ENCODE measurements around the gene CACNA1C. TPM values are rescaled to one million over a fixed set of nuclear protein-coding genes. Genes with fewer than 3 reads are reported as not detected.

The CACNA1C gene
- total and polyA plus RNA-seq, 2 donors (not counting 1 experiment from before 2014, with no cell fraction given), result 0.01 to 0.02 TPM

GRCh38 chr12:2457933-2458414 is 405.2 kb downstream of the CACNA1C start:
- intact Hi-C loops (cut with micrococcal nuclease), result no loop called here
- Histone ChIP-seq H3K4me1 (ENCODE audit: control insufficient read depth in 2 of 2, insufficient read depth in 2 of 2, low read length in 2 of 2) (no peaks in the 10 kb centered on the region), H4K20me1 (ENCODE audit: control insufficient read depth, insufficient read depth, low read length, poor library complexity, severe bottlenecking) (no peaks in the 10 kb centered on the region), H3K9ac (ENCODE audit: low read length) (no peak overlapping the region), H3K27ac (ENCODE audit: low read length in 2 of 2) (no peak overlapping the region), H3K36me3 (replicated peaks in 1 of 2; ENCODE audit: control extremely low read depth in 1 of 2, control insufficient read depth in 1 of 2, extremely low read depth in 1 of 2, insufficient read depth in 2 of 2, low read length in 1 of 2) (no peaks in the 10 kb centered on the region), H3K79me2 (ENCODE audit: control insufficient read depth, insufficient read depth, low read length) (no peaks in the 10 kb centered on the region), H2AFZ (ENCODE audit: insufficient read depth, low read depth, low read length, poor library complexity, severe bottlenecking) (no peak overlapping the region), H3K4me2 (replicated peaks; ENCODE audit: low read depth, low read length, poor library complexity, severe bottlenecking) (no peak overlapping the region), H3K9me3 (ENCODE audit: control extremely low read depth in 1 of 3, control insufficient read depth in 2 of 3, insufficient read depth in 1 of 3, low read length in 2 of 3) (no peaks in the 10 kb centered on the region), H3K4me3 (ENCODE audit: control extremely low read depth in 1 of 5, extremely low read depth in 1 of 5, insufficient read depth in 1 of 5, low read depth in 2 of 5, low read length in 4 of 5) (no peak overlapping the region), H3K27me3 (replicated peaks in 1 of 4; ENCODE audit: control extremely low read depth in 1 of 4, control insufficient read depth in 3 of 4, insufficient read depth in 4 of 4, low read length in 3 of 4) (no peaks in the 10 kb centered on the region)
- WGBS (ENCODE audit: insufficient coverage), result 80% methylated on average over 1 of the region's 4 CpGs
- Mint-ChIP-seq H3K4me3 (no peak overlapping the region), H3K4me1 (no peaks in the 10 kb centered on the region), H3K27ac (no peak overlapping the region), H3K27me3 (no peaks in the 10 kb centered on the region), H3K9me3 (ENCODE audit: insufficient read depth) (no peaks in the 10 kb centered on the region)
- CTCF ChIA-PET, result interaction anchor here (0.6 kb wide), 1 partner anchor 14 kb away, joined by 3 read pairs; no protein-coding TSS in a partner anchor
- ATAC-seq (ENCODE audit: low read depth) (no peak), DNase-seq (no peak)
- POLR2A ChIA-PET, result no interaction called here
- TF ChIP-seq CTCF (IDR thresholded peaks at IDR 0.05), result no peak
- TF ChIP-seq EZH2 (IDR thresholded peaks at IDR 0.05; ENCODE audit: borderline replicate concordance, insufficient read depth, low read depth, low read length, poor library complexity, severe bottlenecking), result no peak

GRCh38 chr12:2460051-2460670 is 407.4 kb downstream of the CACNA1C start:
- H3K27me3 Mint-ChIP-seq, result peaks cover 2% of the 10 kb centered on the region
- H3K4me3 ChIP-seq (ENCODE audit: control extremely low read depth in 1 of 5, extremely low read depth in 1 of 5, insufficient read depth in 1 of 5, low read depth in 2 of 5, low read length in 4 of 5), result no peak overlapping the region
- POLR2A ChIA-PET, result no interaction called here
- no peak overlapping the region for H3K9ac ChIP-seq (ENCODE audit: low read length)
- H3K9me3 ChIP-seq (ENCODE audit: control extremely low read depth in 1 of 3, control insufficient read depth in 2 of 3, insufficient read depth in 1 of 3, low read length in 2 of 3), result no peaks in the 10 kb centered on the region
- intact Hi-C loops (cut with micrococcal nuclease), result no loop called here
- no peak overlapping the region for H3K27ac Mint-ChIP-seq
- DNase-seq (no peak), ATAC-seq (ENCODE audit: low read depth) (no peak)
- TF ChIP-seq EZH2 (IDR thresholded peaks at IDR 0.05; ENCODE audit: borderline replicate concordance, insufficient read depth, low read depth, low read length, poor library complexity, severe bottlenecking) (no peak), CTCF (IDR thresholded peaks at IDR 0.05) (no peak)
- no peak overlapping the region for H2AFZ ChIP-seq (ENCODE audit: insufficient read depth, low read depth, low read length, poor library complexity, severe bottlenecking)
- no peaks in the 10 kb centered on the region for H3K36me3 ChIP-seq (replicated peaks in 1 of 2; ENCODE audit: control extremely low read depth in 1 of 2, control insufficient read depth in 1 of 2, extremely low read depth in 1 of 2, insufficient read depth in 2 of 2, low read length in 1 of 2)
- no peak overlapping the region for H3K4me2 ChIP-seq (replicated peaks; ENCODE audit: low read depth, low read length, poor library complexity, severe bottlenecking)
- H3K4me1 Mint-ChIP-seq, result no peaks in the 10 kb centered on the region
- H3K4me3 Mint-ChIP-seq, result no peak overlapping the region
- H3K4me1 ChIP-seq (ENCODE audit: control insufficient read depth in 2 of 2, insufficient read depth in 2 of 2, low read length in 2 of 2), result no peaks in the 10 kb centered on the region
- no peak overlapping the region for H3K27ac ChIP-seq (ENCODE audit: low read length in 2 of 2)
- CTCF ChIA-PET, result no interaction called here
- H3K79me2 ChIP-seq (ENCODE audit: control insufficient read depth, insufficient read depth, low read length), result no peaks in the 10 kb centered on the region
- H3K27me3 ChIP-seq (replicated peaks in 1 of 4; ENCODE audit: control extremely low read depth in 1 of 4, control insufficient read depth in 3 of 4, insufficient read depth in 4 of 4, low read length in 3 of 4), result no peaks in the 10 kb centered on the region
- no peaks in the 10 kb centered on the region for H3K9me3 Mint-ChIP-seq (ENCODE audit: insufficient read depth)
- H4K20me1 ChIP-seq (ENCODE audit: control insufficient read depth, insufficient read depth, low read length, poor library complexity, severe bottlenecking), result no peaks in the 10 kb centered on the region
- WGBS (ENCODE audit: insufficient coverage), result 84% methylated on average over 9 of the region's 10 CpGs

Data from B cell (primary cell).